GM18870 (cell line): Measurements from ENCODE around the gene FCGR2B.
"Not testable (repeated sequence)": the region's sequence is repeated elsewhere in the genome, so short reads cannot be mapped to it uniquely, and the experiment has no call there.

Source experiments
- ATAC-seq: cut with Tn5 transposase; IDR thresholded peaks from one replicate; pipeline ENCODE4 v1.9.1; 2021; ENCODE audit warnings: moderate library complexity; ENCODE audit not compliant: unreplicated experiment

FCGR2B gene

GRCh38 chr1:161702250-161702649, 39.3 kb downstream of the FCGR2B start:
- no peak for ATAC-seq

DNA sequence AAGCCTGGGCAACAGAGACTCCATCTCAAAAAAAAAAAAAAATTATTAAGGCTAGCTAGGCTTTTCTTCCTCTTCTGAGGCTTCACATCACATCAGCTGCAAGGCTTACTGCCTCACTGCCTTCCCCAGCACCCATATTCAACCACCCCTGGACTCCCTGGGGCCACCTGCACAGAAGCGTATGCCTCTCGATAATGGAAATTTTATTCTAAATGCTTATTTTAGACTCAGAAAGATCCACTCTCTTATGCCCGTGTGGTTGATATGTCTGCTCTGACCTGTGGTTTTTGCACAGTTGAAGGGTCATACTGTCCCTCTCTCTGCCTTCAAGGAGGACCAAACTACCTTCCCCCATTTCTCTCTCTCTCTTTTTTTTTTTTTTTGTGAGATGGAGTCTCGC, 42.6 kb downstream of the FCGR2B start:
- ATAC-seq = no peak

GRCh38 chr1:161706113-161706481, 43.2 kb downstream of the FCGR2B start:
- ATAC-seq = peak; percentile 11

GRCh38 chr1:161706482-161707347, 43.8 kb downstream of the FCGR2B start, which contains the start of gene FCRLA:
TSS of gene FCRLA (plus strand) at chr1:161707229. CDS start at chr1:161707265, 36 bp downstream.
- ATAC-seq = peak; percentile 69

GRCh38 chr1:161707503-161707902, 44.6 kb downstream of the FCGR2B start:
- ATAC-seq = no peak

- ATAC-seq = no peak
Measured at GRCh38 chr1:161709373-161709772, 46.4 kb downstream of the FCGR2B start.

DNA sequence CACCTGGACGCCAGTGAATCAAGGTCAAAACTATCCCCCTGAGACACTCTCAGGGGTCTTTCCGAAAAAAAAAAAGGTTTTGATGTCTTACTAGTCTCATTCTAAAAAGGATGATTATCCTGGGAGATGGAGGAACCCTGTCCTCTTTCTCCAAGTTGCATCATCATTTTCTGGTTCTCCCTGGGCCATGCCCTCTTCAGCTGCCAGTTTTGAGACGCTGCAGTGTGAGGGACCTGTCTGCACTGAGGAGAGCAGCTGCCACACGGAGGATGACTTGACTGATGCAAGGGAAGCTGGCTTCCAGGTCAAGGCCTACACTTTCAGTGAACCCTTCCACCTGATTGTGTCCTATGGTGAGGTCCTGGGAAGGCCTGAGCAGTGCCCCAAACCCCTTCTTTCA, 47.6 kb downstream of the FCGR2B start:
- ATAC-seq = no peak

DNA sequence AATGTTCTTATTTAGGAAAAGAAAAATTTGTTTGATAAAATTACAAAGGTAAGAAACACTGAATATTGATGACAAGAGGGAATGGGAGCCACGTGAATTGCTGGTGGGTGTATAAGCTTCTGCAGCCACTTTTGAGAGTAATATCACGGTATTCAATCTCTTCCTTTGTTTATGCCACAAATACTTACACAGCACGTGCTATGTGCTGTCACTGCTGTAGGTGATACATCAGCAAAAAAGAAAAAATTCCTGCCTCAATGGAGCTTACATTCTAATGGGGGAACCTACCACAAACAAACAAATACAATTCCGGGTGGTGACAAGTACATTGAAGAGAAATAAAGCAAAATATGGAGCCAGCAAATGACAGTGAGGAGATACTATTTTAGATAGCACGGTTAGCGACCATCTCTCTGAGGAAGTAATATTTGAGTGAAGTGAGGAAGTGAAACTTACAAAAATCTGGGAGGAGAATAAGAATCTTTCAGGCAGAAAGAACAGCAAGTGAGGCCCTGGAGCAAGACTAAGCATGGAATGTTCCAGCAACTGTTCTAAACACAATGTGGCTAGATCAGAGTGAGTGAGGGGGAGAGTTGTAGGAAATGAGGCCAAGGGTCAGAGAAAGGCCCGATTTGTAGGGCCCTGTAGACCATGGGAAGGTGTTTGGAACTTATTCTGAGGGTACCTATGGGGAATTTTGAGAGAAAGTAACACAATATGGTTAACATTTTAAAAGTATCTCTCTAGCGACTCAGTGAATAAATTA, 55.8 kb downstream of the FCGR2B start:
- ATAC-seq = peak; percentile 63

- peak; percentile 33 for ATAC-seq
Measured at GRCh38 chr1:161719325-161719611, 56.3 kb downstream of the FCGR2B start.

- no peak for ATAC-seq
Measured at GRCh38 chr1:161720422-161720821, 57.5 kb downstream of the FCGR2B start.

GRCh38 chr1:161720956-161721737, 58.2 kb downstream of the FCGR2B start, which contains the start of gene FCRLB:
TSS of gene FCRLB (plus strand) at chr1:161721544. CDS start at chr1:161722673, 1,129 bp downstream.
- no peak for ATAC-seq

GRCh38 chr1:161721738-161722343, 58.9 kb downstream of the FCGR2B start:
- ATAC-seq = no peak

- no peak for ATAC-seq
Measured at GRCh38 chr1:161722406-161722805, 59.5 kb downstream of the FCGR2B start.

DNA sequence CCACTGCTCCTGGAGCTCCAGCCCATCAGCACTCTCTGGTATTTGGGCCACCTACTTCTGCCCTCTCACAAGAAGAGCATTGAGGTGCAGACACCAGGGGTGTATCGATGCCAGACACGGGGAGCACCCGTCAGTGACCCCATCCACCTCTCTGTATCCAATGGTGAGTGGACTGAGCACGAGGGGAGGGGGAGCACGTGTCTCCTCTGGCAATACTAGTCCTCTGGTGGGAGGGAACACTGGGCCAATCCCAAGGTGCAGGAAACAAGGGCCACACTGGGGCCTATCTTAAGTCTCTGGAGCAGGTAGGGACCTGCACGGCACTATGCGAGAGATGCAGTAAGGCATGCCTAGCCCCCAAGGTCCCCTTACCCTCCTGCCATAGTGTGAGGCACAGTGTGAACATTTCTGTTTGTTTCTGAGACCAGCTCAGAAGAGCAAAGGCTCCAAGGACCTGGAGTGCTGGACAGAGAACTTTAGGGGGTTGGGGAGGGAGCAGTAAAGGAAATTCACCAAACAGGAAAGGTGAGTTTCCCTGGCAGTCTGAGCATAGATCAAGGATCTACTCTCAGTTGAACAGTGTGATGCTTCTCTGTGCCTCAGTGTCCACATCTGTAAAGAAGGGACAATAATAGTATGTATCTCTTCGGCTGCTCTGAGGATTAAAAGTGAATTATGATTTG, 60.7 kb downstream of the FCGR2B start:
- no peak for ATAC-seq

DNA sequence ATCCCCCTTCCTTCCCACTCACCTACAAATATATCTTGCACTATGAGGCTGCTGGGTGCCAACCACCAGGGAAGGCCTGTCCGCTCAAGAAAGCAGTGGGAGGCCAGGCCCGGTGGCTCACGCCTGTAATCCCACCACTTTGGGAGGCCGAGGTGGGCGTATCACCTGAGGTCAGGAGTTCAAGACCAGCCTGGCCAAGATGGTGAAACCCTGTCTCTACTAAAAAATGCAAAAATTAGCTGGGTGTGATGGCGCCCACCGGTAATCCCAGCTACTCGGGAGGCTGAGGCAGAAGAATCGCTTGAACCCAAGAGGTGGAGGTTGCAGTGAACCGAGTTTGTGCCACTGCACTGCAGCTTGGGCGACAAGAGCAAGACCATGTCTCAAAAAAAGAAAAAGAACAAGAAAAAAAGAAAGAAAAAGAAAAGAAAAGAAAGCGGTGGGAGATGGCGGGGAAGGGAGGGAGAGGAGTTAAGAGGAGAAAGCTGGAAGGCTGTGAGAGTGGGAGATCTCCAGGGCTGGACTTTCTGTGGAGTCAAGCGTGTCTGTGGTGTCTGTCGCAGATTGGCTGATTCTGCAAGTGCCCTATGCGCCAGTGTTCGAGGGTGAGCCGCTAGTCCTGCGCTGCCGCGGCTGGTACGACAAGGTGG, 62.4 kb downstream of the FCGR2B start:
- not testable (repeated sequence) for ATAC-seq

GRCh38 chr1:161725908-161726472, 63.0 kb downstream of the FCGR2B start:
- no peak for ATAC-seq

DNA sequence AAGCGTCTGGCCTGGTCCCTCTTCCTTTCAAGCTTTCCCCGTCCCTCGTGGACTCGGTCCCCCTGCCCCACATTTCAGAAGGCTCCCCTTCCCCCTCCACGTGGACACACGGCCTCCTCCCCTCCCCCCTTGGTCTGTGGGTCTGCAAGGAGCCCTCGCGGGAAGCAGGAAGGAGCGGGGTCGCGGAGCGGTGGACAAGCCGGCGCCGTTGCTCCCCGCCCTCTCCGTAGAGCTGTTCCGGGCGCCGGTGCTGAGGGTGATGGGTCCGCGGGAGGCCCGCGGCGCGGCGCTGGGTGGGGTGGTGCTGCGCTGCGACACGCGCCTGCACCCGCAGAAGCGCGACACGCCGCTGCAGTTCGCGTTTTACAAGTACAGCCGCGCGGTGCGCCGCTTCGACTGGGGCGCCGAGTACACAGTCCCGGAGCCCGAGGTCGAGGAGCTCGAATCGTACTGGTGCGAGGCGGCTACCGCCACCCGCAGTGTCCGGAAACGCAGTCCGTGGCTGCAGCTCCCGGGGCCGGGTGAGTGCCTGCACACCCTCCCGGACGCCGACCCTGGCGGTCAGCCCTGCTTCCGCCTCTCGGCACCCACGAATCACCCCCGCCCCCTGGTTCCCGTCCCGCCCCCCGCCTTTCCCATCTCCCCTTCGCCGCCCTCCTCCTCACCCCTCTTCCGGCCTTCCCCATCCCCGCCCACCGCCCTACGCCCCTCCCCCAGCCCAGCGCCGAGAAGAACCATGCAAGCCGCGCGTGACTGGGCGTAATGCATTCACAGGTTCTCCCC, 63.7 kb downstream of the FCGR2B start:
- no peak for ATAC-seq

- ATAC-seq = no peak
Measured at GRCh38 chr1:161727256-161727924, 64.4 kb downstream of the FCGR2B start.
